ENCODE measurements around the gene GSTO2.

DNA sequence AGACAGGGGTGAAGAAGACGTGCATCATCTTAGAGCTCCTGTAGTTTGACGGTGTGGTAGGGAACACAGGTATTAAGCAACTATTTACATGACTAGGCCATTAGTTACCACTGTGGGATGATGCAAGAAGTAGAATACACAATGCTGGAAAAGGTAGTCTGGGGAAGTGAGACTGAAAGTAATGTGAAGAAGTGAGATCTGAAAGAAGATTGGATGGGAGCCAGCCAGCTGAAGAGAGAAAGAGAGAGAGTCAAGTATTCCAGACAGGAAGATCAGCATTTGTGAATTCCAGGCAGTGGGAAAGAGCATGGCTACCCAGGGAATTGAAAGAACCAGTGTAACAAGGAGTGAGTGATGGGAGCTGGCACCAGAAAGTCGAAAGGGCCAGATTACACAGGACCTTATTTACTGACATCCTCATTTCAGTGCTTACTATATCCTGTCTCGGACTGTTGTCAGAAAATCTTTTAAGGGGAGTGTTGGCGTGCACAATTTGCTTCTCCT lies 80.7 kb downstream of the GSTO2 start:
- TF ChIP-seq EZH2 (IDR thresholded peaks at IDR 0.05; ENCODE audit: borderline replicate concordance, low read length) = no peak
- TF ChIP-seq, protein P1, sequence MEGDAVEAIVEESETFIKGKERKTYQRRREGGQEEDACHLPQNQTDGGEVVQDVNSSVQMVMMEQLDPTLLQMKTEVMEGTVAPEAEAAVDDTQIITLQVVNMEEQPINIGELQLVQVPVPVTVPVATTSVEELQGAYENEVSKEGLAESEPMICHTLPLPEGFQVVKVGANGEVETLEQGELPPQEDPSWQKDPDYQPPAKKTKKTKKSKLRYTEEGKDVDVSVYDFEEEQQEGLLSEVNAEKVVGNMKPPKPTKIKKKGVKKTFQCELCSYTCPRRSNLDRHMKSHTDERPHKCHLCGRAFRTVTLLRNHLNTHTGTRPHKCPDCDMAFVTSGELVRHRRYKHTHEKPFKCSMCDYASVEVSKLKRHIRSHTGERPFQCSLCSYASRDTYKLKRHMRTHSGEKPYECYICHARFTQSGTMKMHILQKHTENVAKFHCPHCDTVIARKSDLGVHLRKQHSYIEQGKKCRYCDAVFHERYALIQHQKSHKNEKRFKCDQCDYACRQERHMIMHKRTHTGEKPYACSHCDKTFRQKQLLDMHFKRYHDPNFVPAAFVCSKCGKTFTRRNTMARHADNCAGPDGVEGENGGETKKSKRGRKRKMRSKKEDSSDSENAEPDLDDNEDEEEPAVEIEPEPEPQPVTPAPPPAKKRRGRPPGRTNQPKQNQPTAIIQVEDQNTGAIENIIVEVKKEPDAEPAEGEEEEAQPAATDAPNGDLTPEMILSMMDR (conservative IDR thresholded peaks at IDR 0.05 in 1 of 2, IDR thresholded peaks at IDR 0.05 in 1 of 2; ENCODE audit: extremely low read depth in 1 of 2, insufficient read depth in 1 of 2, low read depth in 1 of 2, low read length in 2 of 2) = no peak
